Hindlimb muscle (tissue), 1 donor: ENCODE measurements around the gene DNAH10. TPM values are rescaled to one million over a fixed set of nuclear protein-coding genes. Genes with fewer than 3 reads are reported as not detected.
"Not testable (repeated sequence)": the region's sequence is repeated elsewhere in the genome, so short reads cannot be mapped to it uniquely, and the experiment has no call there.

ENCODE experiments used
- DNase-seq: peaks from one replicate; pipeline ENCODE4 v3.0.0-alpha.2; 2013
- polyA plus RNA-seq: library from polyadenylated mRNA; unstranded; fragments of 120-200 nt; gene quantifications from one replicate; pipeline ENCODE4 v1.2.1, GENCODE V29; 2013; ENCODE audit not compliant: insufficient read length

Gene DNAH10
- polyA plus RNA-seq, 1 donor = 1.3 TPM

- no peak for DNase-seq
These were observed 174.4 kb downstream of the DNAH10 start for GRCh38 chr12:123936471-123936870.

GRCh38 chr12:123936956-123937706 is 175.0 kb downstream of the DNAH10 start:
- DNase-seq = no peak

- no peak for DNase-seq
These were observed 175.8 kb downstream of the DNAH10 start for GRCh38 chr12:123937707-123938591.

- no peak for DNase-seq
These were observed 176.8 kb downstream of the DNAH10 start for GRCh38 chr12:123938679-123939480.

- DNase-seq = no peak
These were observed 177.9 kb downstream of the DNAH10 start for GRCh38 chr12:123939716-123940626.

GRCh38 chr12:123940627-123940966 is 178.5 kb downstream of the DNAH10 start:
- DNase-seq = no peak

GRCh38 chr12:123941000-123941399 is 178.9 kb downstream of the DNAH10 start:
- no peak for DNase-seq

- no peak for DNase-seq
These were observed 179.6 kb downstream of the DNAH10 start for GRCh38 chr12:123941624-123942237.

- no peak for DNase-seq
These were observed 180.1 kb downstream of the DNAH10 start for GRCh38 chr12:123942238-123942653.

- DNase-seq = no peak
These were observed 181.0 kb downstream of the DNAH10 start for GRCh38 chr12:123942911-123943648.

GRCh38 chr12:123943816-123944215 is 181.7 kb downstream of the DNAH10 start:
- DNase-seq = no peak

- no peak for DNase-seq
These were observed 182.6 kb downstream of the DNAH10 start for GRCh38 chr12:123944696-123945095.

GRCh38 chr12:123945287-123946151 is 183.4 kb downstream of the DNAH10 start:
- DNase-seq = no peak

GRCh38 chr12:123946152-123946515 is 184.0 kb downstream of the DNAH10 start:
- no peak for DNase-seq

GRCh38 chr12:123946516-123947505 is 184.7 kb downstream of the DNAH10 start:
- DNase-seq = not testable (repeated sequence)

GRCh38 chr12:123947531-123947930 is 185.4 kb downstream of the DNAH10 start:
- not testable (repeated sequence) for DNase-seq

- DNase-seq = no peak
These were observed 186.3 kb downstream of the DNAH10 start for GRCh38 chr12:123948401-123948795.
